ENCODE data around the gene HNF4A. TPM values are rescaled to one million over a fixed set of nuclear protein-coding genes. Genes with fewer than 3 reads are reported as not detected.

The HNF4A gene
- total and polyA plus RNA-seq, 2 of the 13 experiments (the other 11 are each of a cell fraction or from before 2014, with no cell fraction given), result 80.9 to 169 TPM

DNA sequence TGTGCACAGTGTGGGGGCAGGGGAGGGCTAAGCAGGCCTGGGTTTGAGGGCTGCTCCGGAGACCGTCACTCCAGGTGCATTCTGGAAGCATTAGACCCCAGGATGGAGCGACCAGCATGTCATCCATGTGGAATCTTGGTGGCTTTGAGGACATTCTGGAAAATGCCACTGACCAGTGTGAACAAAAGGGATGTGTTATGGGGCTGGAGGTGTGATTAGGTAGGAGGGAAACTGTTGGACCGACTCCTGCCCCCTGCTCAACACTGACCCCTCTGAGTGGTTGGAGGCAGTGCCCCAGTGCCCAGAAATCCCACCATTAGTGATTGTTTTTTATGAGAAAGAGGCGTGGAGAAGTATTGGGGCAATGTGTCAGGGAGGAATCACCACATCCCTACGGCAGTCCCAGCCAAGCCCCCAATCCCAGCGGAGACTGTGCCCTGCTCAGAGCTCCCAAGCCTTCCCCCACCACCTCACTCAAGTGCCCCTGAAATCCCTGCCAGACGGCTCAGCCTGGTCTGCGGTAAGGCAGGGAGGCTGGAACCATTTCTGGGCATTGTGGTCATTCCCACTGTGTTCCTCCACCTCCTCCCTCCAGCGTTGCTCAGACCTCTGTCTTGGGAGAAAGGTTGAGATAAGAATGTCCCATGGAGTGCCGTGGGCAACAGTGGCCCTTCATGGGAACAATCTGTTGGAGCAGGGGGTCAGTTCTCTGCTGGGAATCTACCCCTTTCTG is 76.2 kb downstream of the HNF4A start (continued):
- TF ChIP-seq MEF2D (CRISPR knock-in tag; IDR thresholded peaks at IDR 0.05) (peak; percentile 63; the same call in 1 of the 2 replicates), BHLHE40 (IDR thresholded peaks at IDR 0.05; ENCODE audit: low read length) (no peak), TARDBP (CRISPR knock-in tag; IDR thresholded peaks at IDR 0.05) (peak; percentile 48), FOSL2 (CRISPR knock-in tag; IDR thresholded peaks at IDR 0.05) (0 out of 2 replicates have a peak, but pooled peaks have one; percentile 5), SMAD9 (CRISPR knock-in tag; IDR thresholded peaks at IDR 0.05) (no peak), RELA (CRISPR knock-in tag; IDR thresholded peaks at IDR 0.05) (no peak), YY1 (IDR thresholded peaks at IDR 0.05; ENCODE audit: insufficient read depth, insufficient replicate concordance, low read depth, low read length) (no peak), TEAD3 (CRISPR knock-in tag; optimal IDR thresholded peaks at IDR 0.05; ENCODE audit: borderline replicate concordance) (peak; percentile 67), CC2D1A (CRISPR knock-in tag; IDR thresholded peaks at IDR 0.05) (0 out of 2 replicates have a peak, but pooled peaks have one; percentile 43), JUND (CRISPR knock-in tag; IDR thresholded peaks at IDR 0.05) (0 out of 2 replicates have a peak, but pooled peaks have one; percentile 24), SP1 (IDR thresholded peaks at IDR 0.05) (no peak), SP1 (CRISPR knock-in tag; IDR thresholded peaks at IDR 0.05) (0 out of 2 replicates have a peak, but pooled peaks have one; percentile 24), CAMTA2 (CRISPR knock-in tag; IDR thresholded peaks at IDR 0.05; ENCODE audit: borderline replicate concordance) (0 out of 2 replicates have a peak, but pooled peaks have one; percentile 71)
- TF ChIP-seq, protein P1, sequence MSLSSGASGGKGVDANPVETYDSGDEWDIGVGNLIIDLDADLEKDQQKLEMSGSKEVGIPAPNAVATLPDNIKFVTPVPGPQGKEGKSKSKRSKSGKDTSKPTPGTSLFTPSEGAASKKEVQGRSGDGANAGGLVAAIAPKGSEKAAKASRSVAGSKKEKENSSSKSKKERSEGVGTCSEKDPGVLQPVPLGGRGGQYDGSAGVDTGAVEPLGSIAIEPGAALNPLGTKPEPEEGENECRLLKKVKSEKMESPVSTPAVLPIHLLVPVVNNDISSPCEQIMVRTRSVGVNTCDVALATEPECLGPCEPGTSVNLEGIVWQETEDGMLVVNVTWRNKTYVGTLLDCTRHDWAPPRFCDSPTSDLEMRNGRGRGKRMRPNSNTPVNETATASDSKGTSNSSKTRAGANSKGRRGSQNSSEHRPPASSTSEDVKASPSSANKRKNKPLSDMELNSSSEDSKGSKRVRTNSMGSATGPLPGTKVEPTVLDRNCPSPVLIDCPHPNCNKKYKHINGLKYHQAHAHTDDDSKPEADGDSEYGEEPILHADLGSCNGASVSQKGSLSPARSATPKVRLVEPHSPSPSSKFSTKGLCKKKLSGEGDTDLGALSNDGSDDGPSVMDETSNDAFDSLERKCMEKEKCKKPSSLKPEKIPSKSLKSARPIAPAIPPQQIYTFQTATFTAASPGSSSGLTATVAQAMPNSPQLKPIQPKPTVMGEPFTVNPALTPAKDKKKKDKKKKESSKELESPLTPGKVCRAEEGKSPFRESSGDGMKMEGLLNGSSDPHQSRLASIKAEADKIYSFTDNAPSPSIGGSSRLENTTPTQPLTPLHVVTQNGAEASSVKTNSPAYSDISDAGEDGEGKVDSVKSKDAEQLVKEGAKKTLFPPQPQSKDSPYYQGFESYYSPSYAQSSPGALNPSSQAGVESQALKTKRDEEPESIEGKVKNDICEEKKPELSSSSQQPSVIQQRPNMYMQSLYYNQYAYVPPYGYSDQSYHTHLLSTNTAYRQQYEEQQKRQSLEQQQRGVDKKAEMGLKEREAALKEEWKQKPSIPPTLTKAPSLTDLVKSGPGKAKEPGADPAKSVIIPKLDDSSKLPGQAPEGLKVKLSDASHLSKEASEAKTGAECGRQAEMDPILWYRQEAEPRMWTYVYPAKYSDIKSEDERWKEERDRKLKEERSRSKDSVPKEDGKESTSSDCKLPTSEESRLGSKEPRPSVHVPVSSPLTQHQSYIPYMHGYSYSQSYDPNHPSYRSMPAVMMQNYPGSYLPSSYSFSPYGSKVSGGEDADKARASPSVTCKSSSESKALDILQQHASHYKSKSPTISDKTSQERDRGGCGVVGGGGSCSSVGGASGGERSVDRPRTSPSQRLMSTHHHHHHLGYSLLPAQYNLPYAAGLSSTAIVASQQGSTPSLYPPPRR (CRISPR knock-in tag; IDR thresholded peaks at IDR 0.05; ENCODE audit: borderline replicate concordance), result no peak
- TF ChIP-seq, protein P2, sequence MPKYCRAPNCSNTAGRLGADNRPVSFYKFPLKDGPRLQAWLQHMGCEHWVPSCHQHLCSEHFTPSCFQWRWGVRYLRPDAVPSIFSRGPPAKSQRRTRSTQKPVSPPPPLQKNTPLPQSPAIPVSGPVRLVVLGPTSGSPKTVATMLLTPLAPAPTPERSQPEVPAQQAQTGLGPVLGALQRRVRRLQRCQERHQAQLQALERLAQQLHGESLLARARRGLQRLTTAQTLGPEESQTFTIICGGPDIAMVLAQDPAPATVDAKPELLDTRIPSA (CRISPR knock-in tag; IDR thresholded peaks at IDR 0.05; ENCODE audit: borderline replicate concordance), result no peak; the same call in 1 of the 2 replicates
- TF ChIP-seq, protein P3, sequence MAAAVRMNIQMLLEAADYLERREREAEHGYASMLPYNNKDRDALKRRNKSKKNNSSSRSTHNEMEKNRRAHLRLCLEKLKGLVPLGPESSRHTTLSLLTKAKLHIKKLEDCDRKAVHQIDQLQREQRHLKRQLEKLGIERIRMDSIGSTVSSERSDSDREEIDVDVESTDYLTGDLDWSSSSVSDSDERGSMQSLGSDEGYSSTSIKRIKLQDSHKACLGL (CRISPR knock-in tag; IDR thresholded peaks at IDR 0.05), result peak; percentile 66; the same call in 1 of the 2 replicates
- TF ChIP-seq, protein P4, sequence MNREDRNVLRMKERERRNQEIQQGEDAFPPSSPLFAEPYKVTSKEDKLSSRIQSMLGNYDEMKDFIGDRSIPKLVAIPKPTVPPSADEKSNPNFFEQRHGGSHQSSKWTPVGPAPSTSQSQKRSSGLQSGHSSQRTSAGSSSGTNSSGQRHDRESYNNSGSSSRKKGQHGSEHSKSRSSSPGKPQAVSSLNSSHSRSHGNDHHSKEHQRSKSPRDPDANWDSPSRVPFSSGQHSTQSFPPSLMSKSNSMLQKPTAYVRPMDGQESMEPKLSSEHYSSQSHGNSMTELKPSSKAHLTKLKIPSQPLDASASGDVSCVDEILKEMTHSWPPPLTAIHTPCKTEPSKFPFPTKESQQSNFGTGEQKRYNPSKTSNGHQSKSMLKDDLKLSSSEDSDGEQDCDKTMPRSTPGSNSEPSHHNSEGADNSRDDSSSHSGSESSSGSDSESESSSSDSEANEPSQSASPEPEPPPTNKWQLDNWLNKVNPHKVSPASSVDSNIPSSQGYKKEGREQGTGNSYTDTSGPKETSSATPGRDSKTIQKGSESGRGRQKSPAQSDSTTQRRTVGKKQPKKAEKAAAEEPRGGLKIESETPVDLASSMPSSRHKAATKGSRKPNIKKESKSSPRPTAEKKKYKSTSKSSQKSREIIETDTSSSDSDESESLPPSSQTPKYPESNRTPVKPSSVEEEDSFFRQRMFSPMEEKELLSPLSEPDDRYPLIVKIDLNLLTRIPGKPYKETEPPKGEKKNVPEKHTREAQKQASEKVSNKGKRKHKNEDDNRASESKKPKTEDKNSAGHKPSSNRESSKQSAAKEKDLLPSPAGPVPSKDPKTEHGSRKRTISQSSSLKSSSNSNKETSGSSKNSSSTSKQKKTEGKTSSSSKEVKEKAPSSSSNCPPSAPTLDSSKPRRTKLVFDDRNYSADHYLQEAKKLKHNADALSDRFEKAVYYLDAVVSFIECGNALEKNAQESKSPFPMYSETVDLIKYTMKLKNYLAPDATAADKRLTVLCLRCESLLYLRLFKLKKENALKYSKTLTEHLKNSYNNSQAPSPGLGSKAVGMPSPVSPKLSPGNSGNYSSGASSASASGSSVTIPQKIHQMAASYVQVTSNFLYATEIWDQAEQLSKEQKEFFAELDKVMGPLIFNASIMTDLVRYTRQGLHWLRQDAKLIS (CRISPR knock-in tag; IDR thresholded peaks at IDR 0.05), result peak; percentile 69; the same call in 1 of the 2 replicates
- TF ChIP-seq, protein P5, sequence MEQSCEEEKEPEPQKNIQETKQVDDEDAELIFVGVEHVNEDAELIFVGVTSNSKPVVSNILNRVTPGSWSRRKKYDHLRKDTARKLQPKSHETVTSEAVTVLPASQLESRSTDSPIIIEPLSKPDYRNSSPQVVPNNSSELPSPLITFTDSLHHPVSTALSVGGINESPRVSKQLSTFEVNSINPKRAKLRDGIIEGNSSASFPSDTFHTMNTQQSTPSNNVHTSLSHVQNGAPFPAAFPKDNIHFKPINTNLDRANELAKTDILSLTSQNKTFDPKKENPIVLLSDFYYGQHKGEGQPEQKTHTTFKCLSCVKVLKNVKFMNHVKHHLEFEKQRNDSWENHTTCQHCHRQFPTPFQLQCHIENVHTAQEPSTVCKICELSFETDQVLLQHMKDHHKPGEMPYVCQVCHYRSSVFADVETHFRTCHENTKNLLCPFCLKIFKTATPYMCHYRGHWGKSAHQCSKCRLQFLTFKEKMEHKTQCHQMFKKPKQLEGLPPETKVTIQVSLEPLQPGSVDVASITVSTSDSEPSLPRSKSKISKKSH (CRISPR knock-in tag; IDR thresholded peaks at IDR 0.05; ENCODE audit: borderline replicate concordance), result peak; percentile 31; the same call in 1 of the 2 replicates
